Stimulated activated naive B cell treated with anti-CD40 and anti-IgM and Interleukin-4, amounts not matched to agents 10 μg/mL and 1 μg/mL and 100 μg/mL, for 72 hours (primary cell): Measurements from ENCODE around the gene TPRA1.

Experiments used
- ATAC-seq, 2 donors: fragments of 150-1000 bp; cut with Tn5 transposase; replicated peaks; 2 replicates each; pipeline ENCODE4 v1.10.0; 2021; ENCODE audit warnings: moderate library complexity in 1 of 2
- DNase-seq: peaks from one replicate; pipeline ENCODE4 v3.0.0; 2021
- H3K27ac Mint-ChIP-seq: one replicate; pipeline ENCODE4 v1.8.0; 2022; ENCODE audit warnings: mild to moderate bottlenecking, mixed read lengths
- H3K27me3 Mint-ChIP-seq, 2 donors: one replicate each; pipeline ENCODE4 v1.8.0; 2022; ENCODE audit warnings: mixed read lengths in 2 of 2
- H3K36me3 Mint-ChIP-seq, 2 donors: one replicate each; pipeline ENCODE4 v1.8.0; 2022; ENCODE audit warnings: mixed read lengths in 2 of 2, mild to moderate bottlenecking in 1 of 2
- H3K4me1 Mint-ChIP-seq, 2 donors: one replicate each; pipeline ENCODE4 v1.8.0; 2022; ENCODE audit warnings: mixed read lengths in 2 of 2, mild to moderate bottlenecking in 1 of 2
- H3K4me3 Mint-ChIP-seq, 2 donors: one replicate each; pipeline ENCODE4 v1.8.0; 2022; ENCODE audit warnings: mild to moderate bottlenecking in 2 of 2, mixed read lengths in 2 of 2, moderate library complexity in 1 of 2
- H3K9me3 Mint-ChIP-seq, 2 donors: one replicate each; pipeline ENCODE4 v1.8.0; 2022; ENCODE audit warnings: mixed read lengths in 2 of 2, mild to moderate bottlenecking in 1 of 2

The TPRA1 gene

GRCh38 chr3:127573401-127573800, 17.1 kb downstream of the TPRA1 start:
- DNase-seq (no peak), ATAC-seq (no peak)
- no peak overlapping the region for H3K27ac Mint-ChIP-seq
- no peaks in the 10 kb centered on the region for H3K9me3 Mint-ChIP-seq
- no peaks in the 10 kb centered on the region for H3K27me3 Mint-ChIP-seq
- H3K4me3 Mint-ChIP-seq, result no peak overlapping the region
- peaks cover 17 to 24% of the 10 kb centered on the region in 2 donors for H3K4me1 Mint-ChIP-seq
- H3K36me3 Mint-ChIP-seq, result peaks cover 38 to 65% of the 10 kb centered on the region in 2 donors

GRCh38 chr3:127572735-127573134, 17.8 kb downstream of the TPRA1 start:
- Mint-ChIP-seq H3K9me3 (no peaks in the 10 kb centered on the region), H3K4me1 (peaks cover 17 to 24% of the 10 kb centered on the region in 2 donors), H3K36me3 (peaks cover 38 to 65% of the 10 kb centered on the region in 2 donors), H3K27ac (no peak overlapping the region), H3K27me3 (no peaks in the 10 kb centered on the region), H3K4me3 (no peak overlapping the region)
- ATAC-seq, result no peak
- no peak for DNase-seq

- H3K4me1 Mint-ChIP-seq, result peaks cover 17 to 24% of the 10 kb centered on the region in 2 donors
- no peak for DNase-seq
- H3K27me3 Mint-ChIP-seq, result no peaks in the 10 kb centered on the region
- no peaks in the 10 kb centered on the region for H3K9me3 Mint-ChIP-seq
- no peak overlapping the region for H3K27ac Mint-ChIP-seq
- no peak for ATAC-seq
- peaks cover 38 to 65% of the 10 kb centered on the region in 2 donors for H3K36me3 Mint-ChIP-seq
- H3K4me3 Mint-ChIP-seq, result no peak overlapping the region
Measured at GRCh38 chr3:127572186-127572585, 18.3 kb downstream of the TPRA1 start.

- Mint-ChIP-seq H3K27ac (no peak overlapping the region), H3K36me3 (peaks cover 29 to 53% of the 10 kb centered on the region in 2 donors), H3K4me3 (no peak overlapping the region), H3K27me3 (peaks cover 0 to 6% of the 10 kb centered on the region in 2 donors), H3K9me3 (no peaks in the 10 kb centered on the region), H3K4me1 (peaks cover 12 to 14% of the 10 kb centered on the region in 2 donors)
- DNase-seq, result no peak
- ATAC-seq, result no peak
Measured at GRCh38 chr3:127570520-127570919, 20.0 kb downstream of the TPRA1 start.

- Mint-ChIP-seq H3K4me3 (no peak overlapping the region), H3K27me3 (peaks cover 0 to 9% of the 10 kb centered on the region in 2 donors), H3K27ac (peak overlapping the region; percentile 49), H3K36me3 (peaks cover 29 to 47% of the 10 kb centered on the region in 2 donors), H3K4me1 (peaks cover 3 to 5% of the 10 kb centered on the region in 2 donors), H3K9me3 (no peaks in the 10 kb centered on the region)
- DNase-seq (no peak), ATAC-seq (peak; percentile 12 to 18)
Measured at GRCh38 chr3:127569160-127569559, 21.4 kb downstream of the TPRA1 start.

GRCh38 chr3:127568586-127568985, 21.9 kb downstream of the TPRA1 start:
- H3K9me3 Mint-ChIP-seq, result peaks cover 0 to 2% of the 10 kb centered on the region in 2 donors
- H3K27ac Mint-ChIP-seq, result no peak overlapping the region
- H3K4me1 Mint-ChIP-seq, result peaks cover 3 to 5% of the 10 kb centered on the region in 2 donors
- peaks cover 29 to 41% of the 10 kb centered on the region in 2 donors for H3K36me3 Mint-ChIP-seq
- no peak overlapping the region for H3K4me3 Mint-ChIP-seq
- DNase-seq (no peak), ATAC-seq (peak in 1 of 2 donors; percentile 12)
- H3K27me3 Mint-ChIP-seq, result peaks cover 5 to 15% of the 10 kb centered on the region in 2 donors

GRCh38 chr3:127566833-127567232, 23.7 kb downstream of the TPRA1 start:
- DNase-seq, result no peak

GRCh38 chr3:127565711-127566110, 24.8 kb downstream of the TPRA1 start:
- Mint-ChIP-seq H3K4me3 (no peak overlapping the region), H3K27ac (no peak overlapping the region), H3K36me3 (peaks cover 8 to 15% of the 10 kb centered on the region in 2 donors), H3K9me3 (peaks cover under 1 to 2% of the 10 kb centered on the region in 2 donors), H3K27me3 (peaks cover 6 to 21% of the 10 kb centered on the region in 2 donors), H3K4me1 (peaks cover 3 to 7% of the 10 kb centered on the region in 2 donors)
- ATAC-seq (no peak), DNase-seq (no peak)

More at GRCh38 chr3:127566833-127567232, 23.7 kb downstream of the TPRA1 start:
- Mint-ChIP-seq H3K27me3 (peaks cover 6 to 21% of the 10 kb centered on the region in 2 donors), H3K36me3 (peaks cover 18 to 27% of the 10 kb centered on the region in 2 donors), H3K4me1 (peaks cover 3 to 5% of the 10 kb centered on the region in 2 donors), H3K4me3 (no peak overlapping the region), H3K9me3 (peaks cover 0 to 2% of the 10 kb centered on the region in 2 donors), H3K27ac (no peak overlapping the region)
- ATAC-seq, result no peak

GRCh38 chr3:127560051-127560787, 30.3 kb downstream of the TPRA1 start:
- peak in 1 of 2 donors; percentile 45 for ATAC-seq
- H3K9me3 Mint-ChIP-seq, result peaks cover 12 to 13% of the 10 kb centered on the region in 2 donors
- peaks cover 6 to 11% of the 10 kb centered on the region in 2 donors for H3K4me1 Mint-ChIP-seq
- H3K36me3 Mint-ChIP-seq, result peaks cover 8 to 12% of the 10 kb centered on the region in 2 donors
- DNase-seq, result no peak
- H3K4me3 Mint-ChIP-seq, result no peak overlapping the region
- H3K27me3 Mint-ChIP-seq, result peaks cover 6 to 14% of the 10 kb centered on the region in 2 donors
- H3K27ac Mint-ChIP-seq, result no peak overlapping the region

- H3K27ac Mint-ChIP-seq, result no peak overlapping the region
- H3K4me3 Mint-ChIP-seq, result no peak overlapping the region
- DNase-seq (no peak), ATAC-seq (no peak)
- peaks cover 8 to 12% of the 10 kb centered on the region in 2 donors for H3K36me3 Mint-ChIP-seq
- peaks cover 4 to 24% of the 10 kb centered on the region in 2 donors for H3K27me3 Mint-ChIP-seq
- peaks cover 6 to 11% of the 10 kb centered on the region in 2 donors for H3K4me1 Mint-ChIP-seq
- peaks cover 11 to 12% of the 10 kb centered on the region in 2 donors for H3K9me3 Mint-ChIP-seq
Measured at GRCh38 chr3:127556565-127556964, 34.0 kb downstream of the TPRA1 start.

GRCh38 chr3:127555108-127555507, 35.4 kb downstream of the TPRA1 start:
- Mint-ChIP-seq H3K4me1 (peaks cover under 1 to 3% of the 10 kb centered on the region in 2 donors), H3K4me3 (no peak overlapping the region), H3K27ac (no peak overlapping the region), H3K36me3 (peaks cover 4 to 6% of the 10 kb centered on the region in 2 donors), H3K27me3 (peaks cover 8 to 24% of the 10 kb centered on the region in 2 donors), H3K9me3 (peaks cover 6% of the 10 kb centered on the region in 2 donors)
- ATAC-seq, result no peak
- no peak for DNase-seq

GRCh38 chr3:127552038-127552437, 38.5 kb downstream of the TPRA1 start:
- Mint-ChIP-seq H3K4me3 (no peak overlapping the region), H3K27me3 (peaks cover 12 to 24% of the 10 kb centered on the region in 2 donors), H3K4me1 (peaks cover 6 to 11% of the 10 kb centered on the region in 2 donors), H3K27ac (no peak overlapping the region), H3K36me3 (no peaks in the 10 kb centered on the region), H3K9me3 (no peaks in the 10 kb centered on the region)
- ATAC-seq (no peak), DNase-seq (no peak)

GRCh38 chr3:127551178-127551577, 39.4 kb downstream of the TPRA1 start:
- Mint-ChIP-seq H3K36me3 (no peaks in the 10 kb centered on the region), H3K9me3 (no peaks in the 10 kb centered on the region), H3K27ac (no peak overlapping the region), H3K4me3 (no peak overlapping the region), H3K27me3 (peaks cover 12 to 24% of the 10 kb centered on the region in 2 donors), H3K4me1 (peaks cover 11 to 15% of the 10 kb centered on the region in 2 donors)
- ATAC-seq (no peak), DNase-seq (no peak)

GRCh38 chr3:127550468-127551157, 39.9 kb downstream of the TPRA1 start:
- H3K27me3 Mint-ChIP-seq, result peaks cover 12 to 24% of the 10 kb centered on the region in 2 donors
- ATAC-seq, result no peak
- no peak for DNase-seq
- no peak overlapping the region for H3K27ac Mint-ChIP-seq
- H3K9me3 Mint-ChIP-seq, result no peaks in the 10 kb centered on the region
- no peaks in the 10 kb centered on the region for H3K36me3 Mint-ChIP-seq
- peaks cover 11 to 15% of the 10 kb centered on the region in 2 donors for H3K4me1 Mint-ChIP-seq
- H3K4me3 Mint-ChIP-seq, result no peak overlapping the region
